Osteoblast (primary cell): ENCODE measurements around the gene SBNO2. TPM values are rescaled to one million over a fixed set of nuclear protein-coding genes. Genes with fewer than 3 reads are reported as not detected.

ENCODE experiments used
- DNase-seq: peaks from one replicate; pipeline ENCODE4 v3.0.0; 2011; ENCODE audit warnings: low spot score, mixed read lengths; ENCODE audit not compliant: insufficient read length; ENCODE audit errors: missing footprints
- H2AFZ ChIP-seq: 2 replicates; pipeline ENCODE4 v1.6.0; 2011; ENCODE audit warnings: mild to moderate bottlenecking, low read length
- H3K27ac ChIP-seq: 2 replicates; pipeline ENCODE4 v1.5.1; 2011; ENCODE audit warnings: mild to moderate bottlenecking, low read depth, low read length, moderate library complexity
- H3K27me3 ChIP-seq: 2 replicates; pipeline ENCODE4 v1.6.0; 2012; ENCODE audit warnings: mild to moderate bottlenecking, control low read depth, inconsistent platforms, low read length, moderate library complexity; ENCODE audit not compliant: insufficient read depth
- H3K36me3 ChIP-seq: 2 replicates; pipeline ENCODE4 v1.5.1; 2011; ENCODE audit warnings: mild to moderate bottlenecking, low read length, control low read depth, moderate library complexity; ENCODE audit not compliant: insufficient read depth
- H3K4me1 ChIP-seq: 2 replicates; pipeline ENCODE4 v1.5.1; 2011; ENCODE audit warnings: mild to moderate bottlenecking, low read length, control low read depth, moderate library complexity; ENCODE audit not compliant: insufficient read depth
- H3K4me2 ChIP-seq: 2 replicates; pipeline ENCODE4 v1.6.0; 2011; ENCODE audit warnings: mild to moderate bottlenecking, low read length; ENCODE audit not compliant: insufficient read depth
- H3K4me3 ChIP-seq: fragments of 200-600 bp; sonication (generic); 3 replicates; pipeline ENCODE4 v1.5.1; 2012; ENCODE audit warnings: mild to moderate bottlenecking, low read length, inconsistent platforms; ENCODE audit not compliant: insufficient read depth
- H3K79me2 ChIP-seq: 2 replicates; pipeline ENCODE4 v1.6.0; 2012; ENCODE audit warnings: mild to moderate bottlenecking, low read length, control low read depth, inconsistent platforms; ENCODE audit not compliant: insufficient read depth
- H3K9me3 ChIP-seq: 2 replicates; pipeline ENCODE4 v1.5.1; 2011; ENCODE audit warnings: low read depth, low read length, control low read depth
- H4K20me1 ChIP-seq: 2 replicates; pipeline ENCODE4 v1.6.0; 2012; ENCODE audit warnings: mild to moderate bottlenecking, low read length, control low read depth; ENCODE audit not compliant: insufficient read depth
- CTCF ChIP-seq: IDR thresholded peaks from 2 replicates; pipeline ENCODE4 v1.5.1; 2011; ENCODE audit warnings: mild to moderate bottlenecking, low read depth, low read length, moderate library complexity; ENCODE audit errors: extremely low read depth
- total RNA-seq: library from RNA; depleted of rRNA; stranded (reverse); fragments of >200 nt; gene quantifications from 2 replicates; pipeline ENCODE4 v1.2.3, GENCODE V29; 2012

Gene SBNO2
- total RNA-seq, 1 donor: 69.1 TPM

GRCh38 chr19:1183543-1184172 lies 9.6 kb upstream of the SBNO2 start:
- no peaks in the 10 kb centered on the region for H3K27me3 ChIP-seq
- peaks cover 9% of the 10 kb centered on the region for H3K4me1 ChIP-seq
- DNase-seq: peak; percentile 82
- H3K9me3 ChIP-seq: no peaks in the 10 kb centered on the region
- H3K4me2 ChIP-seq: no peak overlapping the region
- H3K36me3 ChIP-seq: no peaks in the 10 kb centered on the region
- no peak overlapping the region for H3K4me3 ChIP-seq
- H2AFZ ChIP-seq: no peak overlapping the region
- no peaks in the 10 kb centered on the region for H3K79me2 ChIP-seq
- H3K27ac ChIP-seq: no peak overlapping the region
- TF ChIP-seq CTCF: no peak
- no peaks in the 10 kb centered on the region for H4K20me1 ChIP-seq

DNA sequence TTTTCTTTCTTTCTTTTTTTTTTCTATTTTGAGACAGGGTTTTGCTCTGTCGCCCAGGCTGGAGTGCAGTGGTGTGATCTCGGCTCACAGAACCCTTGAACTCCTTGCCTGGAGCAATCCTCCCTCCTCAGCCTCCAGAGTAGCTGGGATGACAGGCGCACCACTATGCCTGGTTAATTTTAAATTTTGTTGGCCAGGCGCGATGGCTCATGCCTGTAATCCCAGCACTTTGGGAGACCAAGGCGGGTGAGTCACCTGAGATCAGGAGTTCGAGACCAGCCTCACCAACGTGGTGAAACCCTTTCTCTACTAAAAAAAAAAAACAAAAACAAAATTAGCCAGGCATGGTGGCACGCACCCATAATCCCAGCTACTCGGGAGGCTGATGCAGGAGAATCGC lies 8.7 kb upstream of the SBNO2 start:
- H2AFZ ChIP-seq: no peak overlapping the region
- TF ChIP-seq CTCF: no peak
- H3K4me3 ChIP-seq: no peak overlapping the region
- no peaks in the 10 kb centered on the region for H3K36me3 ChIP-seq
- H3K4me1 ChIP-seq: peaks cover 15% of the 10 kb centered on the region
- H3K4me2 ChIP-seq: no peak overlapping the region
- no peaks in the 10 kb centered on the region for H3K9me3 ChIP-seq
- H3K27ac ChIP-seq: no peak overlapping the region
- no peaks in the 10 kb centered on the region for H4K20me1 ChIP-seq
- no peaks in the 10 kb centered on the region for H3K27me3 ChIP-seq
- H3K79me2 ChIP-seq: no peaks in the 10 kb centered on the region
- no peak for DNase-seq

- TF ChIP-seq CTCF: no peak
- H3K27me3 ChIP-seq: no peaks in the 10 kb centered on the region
- no peaks in the 10 kb centered on the region for H4K20me1 ChIP-seq
- no peaks in the 10 kb centered on the region for H3K36me3 ChIP-seq
- H3K4me2 ChIP-seq: no peak overlapping the region
- H3K4me3 ChIP-seq: no peak overlapping the region
- H3K4me1 ChIP-seq: peaks cover 21% of the 10 kb centered on the region
- H3K27ac ChIP-seq: no peak overlapping the region
- no peaks in the 10 kb centered on the region for H3K9me3 ChIP-seq
- H3K79me2 ChIP-seq: no peaks in the 10 kb centered on the region
- DNase-seq: no peak
- no peak overlapping the region for H2AFZ ChIP-seq
Observed at GRCh38 chr19:1182068-1182467, 8.0 kb upstream of the SBNO2 start.

DNA sequence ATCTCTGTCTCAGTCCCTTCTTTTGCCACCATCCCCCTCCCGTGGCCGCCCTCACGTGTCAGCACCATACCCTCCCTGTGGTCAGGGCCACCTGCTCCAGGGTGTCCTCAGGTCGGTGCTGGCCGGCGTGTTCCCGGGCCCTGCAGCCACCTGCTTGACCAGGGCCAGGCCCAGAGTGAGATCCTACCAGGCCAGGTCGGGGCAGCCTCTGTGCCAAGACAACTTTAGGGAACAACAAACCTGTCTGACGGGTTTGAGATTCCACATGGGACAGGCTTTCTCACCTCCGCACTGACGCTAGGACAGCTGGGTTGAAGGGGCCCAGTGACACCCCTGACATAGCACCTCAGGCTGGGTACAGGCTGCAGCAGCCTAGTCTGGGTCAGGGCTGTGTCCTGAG lies 7.5 kb upstream of the SBNO2 start:
- TF ChIP-seq CTCF: no peak
- H3K4me3 ChIP-seq: no peak overlapping the region
- H4K20me1 ChIP-seq: no peaks in the 10 kb centered on the region
- no peaks in the 10 kb centered on the region for H3K79me2 ChIP-seq
- no peak overlapping the region for H3K27ac ChIP-seq
- no peaks in the 10 kb centered on the region for H3K36me3 ChIP-seq
- no peaks in the 10 kb centered on the region for H3K9me3 ChIP-seq
- no peaks in the 10 kb centered on the region for H3K27me3 ChIP-seq
- H3K4me2 ChIP-seq: no peak overlapping the region
- DNase-seq: peak; percentile 74
- peaks cover 26% of the 10 kb centered on the region for H3K4me1 ChIP-seq
- H2AFZ ChIP-seq: no peak overlapping the region
